Medulla oblongata (tissue), 1 donor: ENCODE results near the gene GSE1.

Experiments used
- DNase-seq: peaks from one replicate; pipeline ENCODE4 v3.0.0-alpha.2; 2015; ENCODE audit errors: extremely low spot score

The GSE1 gene

DNA sequence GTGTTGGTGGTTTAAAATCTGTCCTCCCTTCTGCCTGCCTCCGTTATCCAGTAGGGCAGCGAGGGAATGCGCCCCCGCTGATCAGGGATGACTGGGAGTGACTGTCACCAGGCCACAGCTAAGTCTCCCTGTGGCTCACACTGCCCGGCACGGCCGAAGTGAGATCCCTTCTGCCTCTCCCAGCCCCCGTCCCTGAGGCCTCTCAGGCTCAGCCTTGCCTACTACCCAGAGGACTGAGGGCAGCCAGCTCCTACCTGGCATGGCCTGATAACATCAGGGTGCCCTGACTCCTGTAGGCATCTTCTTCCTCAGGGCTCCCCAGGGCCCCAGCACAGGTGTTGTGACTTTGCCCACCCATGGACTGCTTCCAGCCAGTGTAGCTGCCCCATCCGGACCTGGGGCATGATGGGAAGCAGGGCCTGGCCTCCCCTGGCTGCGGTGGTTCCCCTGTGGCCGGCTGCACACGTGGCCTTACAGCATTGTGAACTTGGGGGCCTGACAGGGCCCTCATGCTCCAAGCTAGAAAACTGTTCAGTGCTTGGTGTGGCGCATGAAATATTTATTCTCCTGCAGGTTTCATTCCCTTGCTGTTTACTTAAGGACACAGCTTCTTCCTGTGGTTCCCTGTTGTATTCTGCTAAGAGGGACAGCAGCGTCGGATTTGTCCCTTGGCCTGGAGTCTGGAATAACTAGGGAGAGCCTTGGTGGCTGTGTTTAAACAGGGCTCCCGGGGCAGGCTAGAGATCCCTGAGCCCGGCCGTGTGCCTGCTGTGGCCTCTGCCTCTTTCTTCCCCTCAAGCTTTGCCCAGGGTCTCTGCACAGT, 45.6 kb downstream of the GSE1 start:
- DNase-seq, result no peak

DNA sequence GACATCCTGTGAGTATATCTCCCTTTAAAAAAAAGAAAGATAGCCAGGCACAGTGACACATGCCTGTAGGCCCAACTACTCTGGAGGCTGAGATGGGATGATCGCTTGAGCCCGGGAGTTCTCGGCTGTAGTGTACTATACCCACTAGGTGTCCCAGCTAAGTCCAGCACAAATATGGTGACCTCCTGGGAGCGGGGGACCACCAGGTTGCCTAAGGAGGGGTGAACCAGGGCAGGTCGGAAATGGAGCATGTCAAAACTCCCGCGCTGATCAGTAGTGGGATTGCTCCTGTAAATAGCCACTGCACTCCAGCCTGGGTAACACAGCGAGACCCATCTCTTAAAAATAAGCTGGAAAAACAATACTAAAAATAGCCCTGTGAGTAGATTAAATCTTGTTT, 46.2 kb downstream of the GSE1 start:
- DNase-seq, result no peak

GRCh38 chr16:85659805-85660511, 46.8 kb downstream of the GSE1 start:
- peak; percentile 83 for DNase-seq

DNA sequence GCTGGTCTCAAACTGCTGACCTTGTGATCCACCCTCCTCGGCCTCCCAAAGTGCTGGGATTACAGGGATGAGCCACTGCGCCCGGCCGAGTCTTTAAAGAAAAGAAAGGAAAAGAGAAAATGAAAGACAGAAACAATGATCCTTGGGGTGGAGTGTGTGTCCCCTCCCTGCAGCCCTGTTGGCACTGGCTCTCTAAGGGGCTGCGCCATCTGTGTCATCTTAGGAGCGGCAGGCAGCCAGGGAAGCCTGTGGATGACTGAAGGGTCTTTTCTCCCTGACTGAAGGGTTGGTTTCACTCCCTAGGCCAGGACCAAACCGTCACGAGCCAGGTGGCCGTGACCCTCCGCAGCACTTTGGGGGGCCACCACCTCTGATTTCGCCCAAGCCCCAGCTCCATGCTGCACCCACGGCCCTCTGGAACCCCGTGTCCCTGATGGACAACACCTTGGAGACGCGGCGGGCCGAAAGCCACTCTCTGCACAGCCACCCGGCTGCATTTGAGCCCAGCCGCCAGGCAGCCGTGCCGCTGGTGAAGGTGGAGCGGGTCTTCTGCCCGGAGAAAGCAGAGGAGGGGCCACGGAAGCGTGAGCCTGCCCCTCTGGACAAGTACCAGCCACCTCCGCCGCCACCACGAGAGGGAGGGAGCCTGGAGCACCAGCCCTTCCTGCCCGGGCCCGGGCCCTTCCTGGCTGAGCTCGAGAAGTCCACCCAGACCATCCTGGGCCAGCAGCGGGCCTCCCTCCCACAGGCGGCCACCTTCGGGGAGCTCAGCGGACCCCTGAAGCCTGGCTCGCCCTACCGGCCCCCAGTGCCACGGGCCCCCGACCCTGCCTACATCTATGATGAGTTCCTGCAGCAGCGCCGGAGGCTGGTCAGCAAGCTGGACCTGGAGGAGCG, 48.0 kb downstream of the GSE1 start:
- no peak for DNase-seq

- DNase-seq, result no peak
Measured at GRCh38 chr16:85661740-85662481, 48.8 kb downstream of the GSE1 start.

DNA sequence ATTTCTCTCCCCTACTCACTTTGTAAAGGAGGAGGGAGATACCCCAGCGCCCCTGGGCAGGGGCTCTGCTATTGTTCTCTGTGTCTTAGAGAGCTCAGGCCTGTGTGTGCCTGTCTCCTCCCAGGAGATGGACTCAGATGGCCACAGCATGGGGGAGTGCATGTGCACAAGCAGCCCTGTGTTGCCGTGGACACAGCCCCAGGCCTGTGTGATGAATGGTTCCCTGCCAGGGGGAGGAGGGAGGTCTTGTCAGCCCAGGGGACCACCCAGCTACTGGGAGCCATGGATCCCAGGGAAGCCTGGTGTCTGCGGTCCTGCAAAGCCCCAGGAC, 49.3 kb downstream of the GSE1 start:
- no peak for DNase-seq

DNA sequence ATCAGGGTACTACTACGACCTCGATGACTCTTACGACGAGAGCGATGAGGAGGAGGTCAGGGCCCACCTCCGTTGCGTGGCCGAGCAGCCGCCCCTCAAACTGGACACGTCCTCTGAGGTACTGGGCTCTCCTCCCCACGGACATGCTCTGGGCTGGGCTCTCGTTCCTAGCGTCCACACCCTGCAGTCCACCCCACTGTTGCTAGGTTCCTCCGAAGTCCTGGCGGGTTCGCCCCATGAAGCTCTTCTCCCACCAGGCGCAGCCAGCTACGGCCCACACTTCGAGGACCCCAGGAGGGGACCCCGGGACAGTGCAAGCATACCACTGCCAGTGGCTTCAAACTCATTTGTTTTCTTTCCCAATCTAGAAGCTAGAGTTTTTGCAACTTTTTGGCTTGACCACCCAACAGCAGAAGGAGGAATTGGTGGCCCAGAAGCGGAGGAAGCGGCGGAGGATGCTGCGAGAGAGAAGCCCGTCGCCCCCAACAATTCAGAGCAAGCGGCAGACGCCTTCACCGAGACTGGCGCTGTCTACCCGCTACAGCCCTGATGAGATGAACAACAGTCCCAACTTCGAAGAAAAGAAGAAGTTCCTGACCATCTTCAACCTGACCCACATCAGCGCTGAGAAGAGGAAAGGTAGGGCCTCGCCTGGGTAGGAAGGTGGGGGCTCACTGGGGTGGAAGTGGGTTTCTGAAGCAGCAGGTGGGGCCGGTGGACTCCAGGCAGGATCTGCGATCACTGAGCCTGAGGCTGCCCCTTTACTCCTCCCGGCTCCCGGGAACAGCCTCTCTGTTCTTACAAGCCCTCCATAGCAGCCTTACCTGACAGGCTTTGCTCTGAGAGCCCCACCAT, 50.1 kb downstream of the GSE1 start:
- DNase-seq, result no peak

- no peak for DNase-seq
Measured at GRCh38 chr16:85663891-85664321, 50.8 kb downstream of the GSE1 start.

DNA sequence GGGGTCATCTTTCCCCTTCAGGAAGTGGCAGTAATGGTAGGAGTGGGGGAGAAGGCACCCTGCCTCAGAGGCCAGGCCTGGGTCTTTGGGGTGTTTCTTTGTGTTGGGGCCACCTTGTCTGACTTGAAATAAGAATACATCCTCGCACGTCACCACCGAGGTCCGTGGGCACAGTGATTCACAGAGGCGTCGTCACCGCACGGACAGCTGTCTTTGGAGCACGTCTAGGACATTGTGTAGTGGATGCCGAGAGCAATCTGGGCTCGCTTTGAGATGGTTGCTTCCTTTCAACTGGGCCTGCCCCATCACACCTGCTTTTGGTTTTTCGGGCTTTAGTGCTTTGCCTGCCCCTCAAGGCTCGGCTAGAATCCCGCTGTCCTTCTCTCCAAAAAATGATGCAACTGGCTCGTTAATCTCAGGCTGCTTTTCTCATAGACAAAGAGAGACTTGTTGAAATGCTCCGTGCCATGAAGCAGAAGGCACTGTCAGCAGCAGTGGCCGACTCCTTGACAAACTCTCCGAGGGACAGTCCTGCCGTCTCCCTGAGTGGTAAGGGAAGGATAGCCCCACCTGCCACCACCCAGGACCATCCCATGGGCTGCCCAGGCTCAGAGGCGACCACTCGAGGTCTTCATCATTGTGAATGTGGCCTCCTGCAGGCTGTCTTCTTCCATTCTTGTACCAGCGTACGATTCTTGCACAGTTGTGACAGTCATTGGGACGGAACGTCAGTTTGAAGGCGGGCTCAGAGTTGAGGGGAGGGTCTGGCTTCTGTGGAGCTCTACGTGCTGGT, 51.7 kb downstream of the GSE1 start:
- peak; percentile 31 for DNase-seq

GRCh38 chr16:85665373-85665740, 52.2 kb downstream of the GSE1 start:
- DNase-seq, result no peak

GRCh38 chr16:85665929-85666328, 52.8 kb downstream of the GSE1 start:
- peak; percentile 32 for DNase-seq

DNA sequence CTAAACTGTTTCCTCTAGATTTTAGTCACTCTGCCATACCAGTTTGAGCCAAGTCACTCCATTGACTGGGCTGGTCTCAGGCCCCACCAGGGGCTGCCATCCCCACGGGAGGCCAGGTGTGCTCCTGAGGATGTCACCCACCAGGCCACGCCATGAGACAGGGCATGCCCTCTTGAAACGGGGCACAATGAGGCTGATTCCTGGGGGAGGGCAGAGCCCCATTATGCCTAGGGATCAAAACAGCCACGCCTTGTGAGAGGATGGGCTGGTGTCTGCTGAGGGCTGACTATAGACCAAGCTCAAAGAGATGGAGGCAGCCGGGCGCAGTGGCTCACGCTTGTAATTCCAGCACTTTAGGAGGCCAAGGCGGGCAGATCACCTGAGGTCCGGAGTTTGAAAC, 54.1 kb downstream of the GSE1 start:
- DNase-seq, result no peak

GRCh38 chr16:85667841-85668413, 54.8 kb downstream of the GSE1 start:
- DNase-seq, result no peak

DNA sequence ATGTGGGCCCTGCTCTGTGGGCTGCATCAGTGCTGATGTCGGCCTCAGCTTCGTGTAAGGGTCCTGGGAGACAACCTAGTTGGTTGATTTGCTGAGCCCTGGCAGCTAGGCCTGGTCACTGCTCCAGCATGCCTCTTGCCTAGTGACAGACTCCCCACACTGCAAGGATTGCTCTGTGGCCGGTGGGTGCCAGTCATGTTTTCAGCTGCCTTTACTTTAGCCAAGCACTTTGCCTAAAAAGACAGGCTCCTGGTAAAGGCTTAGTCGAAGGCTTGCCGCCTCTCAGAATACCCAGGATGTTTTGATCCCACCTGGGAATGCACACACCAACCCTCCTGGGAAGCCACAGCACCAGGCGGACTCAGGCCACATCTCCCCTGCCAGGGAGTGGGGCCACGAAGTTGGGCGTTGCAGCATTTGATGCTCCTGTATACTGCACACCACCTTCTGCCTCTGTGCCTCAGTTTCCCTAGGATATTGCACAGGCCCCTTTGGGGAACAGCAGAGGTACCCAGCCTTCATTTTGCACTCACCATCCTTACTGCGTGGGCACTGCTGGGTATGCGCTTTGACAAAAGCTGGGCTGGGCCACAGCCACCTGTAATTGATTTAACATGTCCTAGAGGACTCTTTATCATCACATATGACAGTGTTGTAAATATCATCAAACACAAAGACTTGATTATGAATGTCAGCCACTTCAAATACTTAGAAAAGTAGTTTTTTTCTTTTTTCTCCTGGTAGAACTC, 55.7 kb downstream of the GSE1 start:
- DNase-seq, result no peak

GRCh38 chr16:85670840-85671239, 57.7 kb downstream of the GSE1 start:
- DNase-seq, result no peak

DNA sequence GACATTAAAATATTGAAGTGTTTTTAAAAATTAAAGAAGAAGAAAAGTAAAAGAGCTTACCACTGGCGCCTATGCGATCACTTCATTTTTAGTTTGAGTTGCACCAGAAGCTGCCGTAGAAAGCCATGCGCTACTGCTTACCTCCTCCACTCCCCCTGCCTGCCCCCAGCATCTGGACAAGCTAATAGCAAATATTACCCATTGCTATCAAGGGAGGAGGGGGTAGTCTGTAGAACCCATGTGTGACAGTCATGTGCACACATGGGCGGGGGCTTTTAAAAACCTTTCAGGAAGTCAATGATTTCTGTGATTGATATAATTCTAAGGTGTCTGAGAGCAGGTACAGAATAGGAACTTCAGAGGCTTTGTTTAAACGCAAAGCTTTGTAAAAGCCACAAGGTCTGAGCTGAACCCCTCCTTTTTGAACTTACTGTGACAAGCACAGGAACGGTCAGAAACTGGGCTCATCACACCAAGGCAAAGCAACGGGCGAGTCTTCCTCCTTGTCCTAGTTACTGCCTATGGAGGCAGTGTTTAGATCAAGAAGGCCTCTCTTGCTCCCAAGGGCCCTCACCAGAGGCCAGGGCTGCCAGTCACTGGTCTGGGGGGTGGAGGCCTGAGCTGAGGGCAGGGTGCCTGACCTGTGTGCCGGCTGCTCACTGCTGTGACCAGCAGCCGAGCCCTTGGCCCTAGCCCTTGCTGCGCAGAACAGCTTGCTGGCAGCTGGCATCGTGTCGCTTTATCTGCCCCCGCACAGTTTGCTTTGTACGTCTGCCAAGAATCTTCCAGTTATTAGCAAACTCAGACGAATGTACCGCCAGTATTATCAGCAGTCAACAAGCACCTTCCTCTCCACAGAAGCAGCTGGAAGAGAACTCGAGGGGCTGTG, 60.7 kb downstream of the GSE1 start:
- DNase-seq, result no peak

DNA sequence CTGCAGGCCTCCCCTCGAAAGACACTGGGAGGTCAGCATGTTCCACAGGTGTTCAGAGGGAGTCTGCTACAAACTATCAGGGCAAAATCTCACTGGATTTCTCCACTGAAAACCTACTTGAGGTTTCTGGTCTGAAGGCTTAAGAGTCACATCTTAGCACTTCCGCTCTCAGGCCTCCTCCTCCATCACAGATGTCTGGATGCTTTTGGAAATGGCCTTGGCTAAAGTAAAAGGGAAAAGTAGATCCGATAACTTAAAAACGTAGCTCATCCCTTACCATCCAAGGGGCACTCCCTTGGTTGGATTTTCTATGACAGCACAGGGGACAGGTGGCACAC, 61.3 kb downstream of the GSE1 start:
- DNase-seq, result no peak

GRCh38 chr16:85674828-85675227, 61.7 kb downstream of the GSE1 start:
- no peak for DNase-seq
